HEK293 (cell line): ENCODE measurements around the gene KCNC4.

Experiments used
- CTCF ChIA-PET: fragments of 350-600 bp; formaldehyde crosslinking; extraction: SDS; loops from one replicate; lab custom pipeline; 2021; ENCODE audit warnings: antibody characterized with exemption; lab: Yijun Ruan, JAX
- POLR2A ChIA-PET: fragments of 300-600 bp; formaldehyde crosslinking; extraction: SDS; loops from one replicate; lab custom pipeline; 2020; ENCODE audit warnings: antibody characterized with exemption, inconsistent platforms; lab: Yijun Ruan, JAX
- H3K27ac ChIP-seq: fragments of 200-500 bp; sonication (Bioruptor generic); 2 replicates; pipeline ENCODE4 v1.5.1; 2014; ENCODE audit warnings: low read depth, low read length, control low read depth, inconsistent platforms; ENCODE audit errors: extremely low read depth
- H3K36me3 ChIP-seq, 2 experiments: fragments of 200-500 bp in 1 of 2; sonication (Bioruptor generic) in 1 of 2; 1 replicate in 1 of 2; 2 replicates in 1 of 2; pipeline ENCODE4 v1.5.1; 2014 to 2017; ENCODE audit warnings: inconsistent platforms in 2 of 2, low read length in 2 of 2; ENCODE audit not compliant: control insufficient read depth in 2 of 2, insufficient read depth in 1 of 2
- H3K4me1 ChIP-seq: fragments of 200-500 bp; sonication (Bioruptor generic); 2 replicates; pipeline ENCODE4 v1.5.1; 2014; ENCODE audit warnings: mild to moderate bottlenecking, low read length, inconsistent platforms; ENCODE audit not compliant: control insufficient read depth, insufficient read depth
- H3K4me3 ChIP-seq: 2 replicates; pipeline ENCODE4 v1.5.1; 2011; ENCODE audit warnings: low read depth, mild to moderate bottlenecking, control low read depth, low read length, moderate library complexity
- H3K9me3 ChIP-seq: fragments of 200-500 bp; sonication (Bioruptor generic); 2 replicates; pipeline ENCODE4 v1.5.1; 2014; ENCODE audit warnings: low read depth, low read length, inconsistent platforms; ENCODE audit not compliant: control insufficient read depth, insufficient read depth
- EGR2 ChIP-seq: fragments of 450-650 bp; formaldehyde crosslinking; IDR thresholded peaks from 2 replicates; pipeline ENCODE4 v1.5.1; 2016; ENCODE audit warnings: low read depth, missing biosample characterization, missing genetic modification characterization
- GFI1B ChIP-seq: fragments of 450-650 bp; formaldehyde crosslinking; IDR thresholded peaks from 2 replicates; pipeline ENCODE4 v1.5.1; 2016; ENCODE audit warnings: missing biosample characterization, missing genetic modification characterization
- GLI2 ChIP-seq: fragments of 450-650 bp; formaldehyde crosslinking; IDR thresholded peaks from 2 replicates; pipeline ENCODE4; 2017; ENCODE audit warnings: missing biosample characterization, missing genetic modification characterization, low read depth, borderline replicate concordance
- IKZF3 ChIP-seq: fragments of 450-650 bp; IDR thresholded peaks from 2 replicates; pipeline ENCODE4 v1.5.0; 2018; ENCODE audit warnings: missing biosample characterization, mild to moderate bottlenecking, missing genetic modification characterization, moderate library complexity
- OSR2 ChIP-seq: fragments of 450-650 bp; formaldehyde crosslinking; IDR thresholded peaks from 2 replicates; pipeline ENCODE4 v1.5.1; 2016; ENCODE audit warnings: missing biosample characterization, missing genetic modification characterization
- ZFHX2 ChIP-seq: fragments of 450-650 bp; formaldehyde crosslinking; conservative IDR thresholded peaks from 2 replicates; pipeline ENCODE4 v1.5.1; 2016; ENCODE audit warnings: missing biosample characterization, missing genetic modification characterization
- ZNF169 ChIP-seq: fragments of 450-650 bp; formaldehyde crosslinking; IDR thresholded peaks from 2 replicates; pipeline ENCODE4 v1.5.1; 2016; ENCODE audit warnings: missing biosample characterization, missing genetic modification characterization
- ZNF23 ChIP-seq: fragments of 450-650 bp; formaldehyde crosslinking; IDR thresholded peaks from 2 replicates; pipeline ENCODE4 v1.5.1; 2016; ENCODE audit warnings: missing biosample characterization, missing genetic modification characterization, borderline replicate concordance
- ZNF266 ChIP-seq: fragments of 450-650 bp; formaldehyde crosslinking; IDR thresholded peaks from 2 replicates; pipeline ENCODE4 v1.5.1; 2016; ENCODE audit warnings: missing biosample characterization, missing genetic modification characterization, low read depth
- ZNF341 ChIP-seq: fragments of 450-650 bp; formaldehyde crosslinking; IDR thresholded peaks from 2 replicates; pipeline ENCODE4; 2016; ENCODE audit warnings: low read depth, missing biosample characterization, missing genetic modification characterization
- ZNF426 ChIP-seq: fragments of 450-650 bp; formaldehyde crosslinking; IDR thresholded peaks from 2 replicates; pipeline ENCODE4 v1.5.1; 2017; ENCODE audit warnings: missing biosample characterization, missing genetic modification characterization, mild to moderate bottlenecking, inconsistent platforms, moderate library complexity
- ZNF623 ChIP-seq: fragments of 450-650 bp; formaldehyde crosslinking; IDR thresholded peaks from 2 replicates; pipeline ENCODE4 v1.5.1; 2016; ENCODE audit warnings: missing biosample characterization, missing genetic modification characterization
- TF ChIP-seq, protein P1 (sequence below): fragments of 450-650 bp; formaldehyde crosslinking; IDR thresholded peaks from 2 replicates; pipeline ENCODE4 v1.5.1; 2016; ENCODE audit warnings: missing biosample characterization, missing genetic modification characterization

The KCNC4 gene

DNA sequence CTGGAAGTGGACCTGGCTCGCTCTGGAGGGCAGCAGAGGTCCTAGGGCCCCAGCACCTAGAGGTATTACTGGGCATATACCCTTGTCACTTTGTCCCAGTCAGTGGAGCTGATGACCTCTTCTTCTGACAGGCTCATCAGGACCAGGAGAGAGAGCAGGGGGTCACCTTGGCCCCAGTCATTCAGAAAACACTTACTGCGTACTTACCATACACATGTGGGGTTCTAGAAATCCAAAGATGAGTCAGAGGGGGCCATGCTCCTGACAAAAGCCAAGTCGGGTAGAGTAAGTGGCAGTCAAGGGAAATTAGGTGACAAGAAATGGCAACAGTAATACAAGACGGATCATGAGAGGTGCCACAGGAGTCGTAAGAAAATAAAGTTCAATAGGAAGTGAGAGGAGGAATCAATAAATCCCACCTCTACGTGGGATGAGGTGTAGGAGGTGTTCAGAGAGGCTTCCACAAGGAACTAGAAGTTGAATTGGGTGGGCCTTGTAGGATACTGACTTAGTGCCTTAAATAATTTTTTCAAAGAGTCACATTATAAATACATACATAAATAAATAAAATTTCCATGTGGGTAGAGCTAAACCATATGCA lies 6.8 kb downstream of the KCNC4 start:
- POLR2A ChIA-PET: interaction anchor here (1.4 kb wide), 1 partner anchor 121 kb away, joined by 7 read pairs; no protein-coding TSS in a partner anchor
- H3K36me3 ChIP-seq: peaks cover 0 to 64% of the 10 kb centered on the region in 2 experiments; a peak in 1 of 3 replicates
- H3K4me1 ChIP-seq: peaks cover 7% of the 10 kb centered on the region
- CTCF ChIA-PET: interaction anchor here (1.2 to 20.2 kb wide), 3 partner anchors 9 to 95 kb away, joined by 5 to 662 read pairs (median 7); no protein-coding TSS in a partner anchor
- no peak overlapping the region for H3K27ac ChIP-seq
- no peak overlapping the region for H3K4me3 ChIP-seq
- H3K9me3 ChIP-seq: no peaks in the 10 kb centered on the region
- no peak for TF ChIP-seq ZNF169 (tag by site-specific recombination)
- peak; percentile 84 for TF ChIP-seq ZFHX2 (tag by site-specific recombination)
- no peak for TF ChIP-seq ZNF23
- no peak for TF ChIP-seq OSR2 (tag by site-specific recombination)
- TF ChIP-seq ZNF426: no peak
- no peak for TF ChIP-seq IKZF3 (tag by site-specific recombination)
- TF ChIP-seq EGR2: peak; percentile 83

DNA sequence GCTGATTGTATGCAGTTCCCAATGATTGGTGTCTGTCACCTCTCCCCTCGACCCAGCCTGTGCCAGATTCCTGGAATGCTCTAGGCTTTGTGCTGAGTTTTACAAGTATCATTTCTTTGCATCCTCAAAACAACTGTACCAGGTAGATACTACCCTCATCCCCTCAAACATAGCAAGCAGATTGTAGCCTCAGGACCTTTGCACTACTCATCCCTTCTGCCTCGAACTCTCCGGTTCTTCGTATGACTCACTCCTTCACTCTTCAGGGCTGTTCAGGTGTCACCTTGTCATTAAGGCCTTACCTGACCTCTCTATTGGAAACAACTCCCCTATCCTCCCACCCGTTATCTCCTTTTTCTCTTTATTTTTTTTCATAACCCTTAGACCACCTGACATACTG lies 8.0 kb downstream of the KCNC4 start:
- CTCF ChIA-PET: interaction anchor here (1.7 to 20.2 kb wide), 4 partner anchors 10 to 95 kb away, joined by 7 to 662 read pairs (median 10); no protein-coding TSS in a partner anchor
- Histone ChIP-seq H3K4me1 (peaks cover 7% of the 10 kb centered on the region), H3K4me3 (no peak overlapping the region), H3K36me3 (peaks cover 0 to 76% of the 10 kb centered on the region in 2 experiments; a peak in 1 of 3 replicates), H3K27ac (no peak overlapping the region), H3K9me3 (no peaks in the 10 kb centered on the region)
- no peak for TF ChIP-seq GFI1B (tag by site-specific recombination)
- peak; percentile 90 for TF ChIP-seq ZNF623 (tag by site-specific recombination)
- POLR2A ChIA-PET: no interaction called here

GRCh38 chr1:110218739-110219138 lies 8.6 kb downstream of the KCNC4 start:
- Histone ChIP-seq H3K27ac (no peak overlapping the region), H3K9me3 (no peaks in the 10 kb centered on the region), H3K4me1 (peaks cover 4% of the 10 kb centered on the region), H3K4me3 (no peak overlapping the region)
- POLR2A ChIA-PET: no interaction called here
- CTCF ChIA-PET: interaction anchor here (0.7 to 2.6 kb wide), 3 partner anchors 11 to 94 kb away, joined by 3 to 11 read pairs (median 10); no protein-coding TSS in a partner anchor
- no peak for TF ChIP-seq ZNF266 (tag by site-specific recombination)
- TF ChIP-seq, protein P1, sequence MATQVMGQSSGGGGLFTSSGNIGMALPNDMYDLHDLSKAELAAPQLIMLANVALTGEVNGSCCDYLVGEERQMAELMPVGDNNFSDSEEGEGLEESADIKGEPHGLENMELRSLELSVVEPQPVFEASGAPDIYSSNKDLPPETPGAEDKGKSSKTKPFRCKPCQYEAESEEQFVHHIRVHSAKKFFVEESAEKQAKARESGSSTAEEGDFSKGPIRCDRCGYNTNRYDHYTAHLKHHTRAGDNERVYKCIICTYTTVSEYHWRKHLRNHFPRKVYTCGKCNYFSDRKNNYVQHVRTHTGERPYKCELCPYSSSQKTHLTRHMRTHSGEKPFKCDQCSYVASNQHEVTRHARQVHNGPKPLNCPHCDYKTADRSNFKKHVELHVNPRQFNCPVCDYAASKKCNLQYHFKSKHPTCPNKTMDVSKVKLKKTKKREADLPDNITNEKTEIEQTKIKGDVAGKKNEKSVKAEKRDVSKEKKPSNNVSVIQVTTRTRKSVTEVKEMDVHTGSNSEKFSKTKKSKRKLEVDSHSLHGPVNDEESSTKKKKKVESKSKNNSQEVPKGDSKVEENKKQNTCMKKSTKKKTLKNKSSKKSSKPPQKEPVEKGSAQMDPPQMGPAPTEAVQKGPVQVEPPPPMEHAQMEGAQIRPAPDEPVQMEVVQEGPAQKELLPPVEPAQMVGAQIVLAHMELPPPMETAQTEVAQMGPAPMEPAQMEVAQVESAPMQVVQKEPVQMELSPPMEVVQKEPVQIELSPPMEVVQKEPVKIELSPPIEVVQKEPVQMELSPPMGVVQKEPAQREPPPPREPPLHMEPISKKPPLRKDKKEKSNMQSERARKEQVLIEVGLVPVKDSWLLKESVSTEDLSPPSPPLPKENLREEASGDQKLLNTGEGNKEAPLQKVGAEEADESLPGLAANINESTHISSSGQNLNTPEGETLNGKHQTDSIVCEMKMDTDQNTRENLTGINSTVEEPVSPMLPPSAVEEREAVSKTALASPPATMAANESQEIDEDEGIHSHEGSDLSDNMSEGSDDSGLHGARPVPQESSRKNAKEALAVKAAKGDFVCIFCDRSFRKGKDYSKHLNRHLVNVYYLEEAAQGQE: peak; percentile 96
- TF ChIP-seq, all 188 proteins: peak for 1
- peaks cover 0 to 82% of the 10 kb centered on the region in 2 experiments; a peak in 1 of 3 replicates for H3K36me3 ChIP-seq

DNA sequence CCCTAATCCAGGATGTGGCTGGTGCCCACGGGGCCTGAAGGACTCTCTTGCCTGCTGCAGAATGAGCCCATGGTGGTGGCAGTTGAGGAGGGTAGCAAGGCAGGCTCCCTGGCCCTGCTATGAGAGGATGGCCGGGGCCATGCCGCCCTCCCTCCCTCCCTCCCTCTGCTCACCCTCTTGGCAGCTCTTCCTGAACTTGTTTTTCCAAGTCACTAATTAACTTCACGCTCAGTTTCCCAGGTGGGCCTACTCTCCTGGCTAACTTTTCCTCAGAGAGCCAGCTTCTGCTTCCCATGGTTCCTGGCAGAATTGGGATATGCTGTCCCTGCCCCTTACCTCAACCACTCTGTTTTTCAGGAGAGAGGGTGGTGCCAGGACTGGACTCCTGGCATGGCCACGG lies 10.2 kb downstream of the KCNC4 start:
- H3K9me3 ChIP-seq: no peaks in the 10 kb centered on the region
- TF ChIP-seq ZNF341: peak; percentile 46; the same call in 1 of the 2 replicates
- TF ChIP-seq GLI2: no peak
- no peak overlapping the region for H3K27ac ChIP-seq
- POLR2A ChIA-PET: no interaction called here
- no peak overlapping the region for H3K4me3 ChIP-seq
- H3K4me1 ChIP-seq: no peaks in the 10 kb centered on the region
- CTCF ChIA-PET: interaction anchor here (1.1 to 2.6 kb wide), 3 partner anchors 9 to 93 kb away, joined by 5 to 10 read pairs (median 7); no protein-coding TSS in a partner anchor
- peaks cover 0 to 94% of the 10 kb centered on the region in 2 experiments; a peak in 1 of 3 replicates for H3K36me3 ChIP-seq
